Uterus (tissue), 2 donors: ENCODE measurements around the gene TUBA4A.
"Not testable (repeated sequence)": the region's sequence is repeated elsewhere in the genome, so short reads cannot be mapped to it uniquely, and the experiment has no call there.

ENCODE experiments used
- POLR2A ChIP-seq, 2 donors: fragments of 450-650 bp; IDR thresholded peaks; one replicate each; pipeline ENCODE4 v1.6.1; 2016; ENCODE audit warnings: antibody characterized with exemption in 2 of 2, mild to moderate bottlenecking in 1 of 2, moderate library complexity in 1 of 2
- TF ChIP-seq, protein P1 (sequence below), 4 experiments: fragments of 200-600 bp in 2 of 4; fragments of 450-650 bp in 2 of 4; sonication (generic) in 2 of 4; IDR thresholded peaks; one replicate each; pipeline ENCODE4 v1.5.1; 2016 to 2019; ENCODE audit warnings: antibody characterized with exemption in 4 of 4, mild to moderate bottlenecking in 2 of 4, moderate library complexity in 1 of 4

DNA sequence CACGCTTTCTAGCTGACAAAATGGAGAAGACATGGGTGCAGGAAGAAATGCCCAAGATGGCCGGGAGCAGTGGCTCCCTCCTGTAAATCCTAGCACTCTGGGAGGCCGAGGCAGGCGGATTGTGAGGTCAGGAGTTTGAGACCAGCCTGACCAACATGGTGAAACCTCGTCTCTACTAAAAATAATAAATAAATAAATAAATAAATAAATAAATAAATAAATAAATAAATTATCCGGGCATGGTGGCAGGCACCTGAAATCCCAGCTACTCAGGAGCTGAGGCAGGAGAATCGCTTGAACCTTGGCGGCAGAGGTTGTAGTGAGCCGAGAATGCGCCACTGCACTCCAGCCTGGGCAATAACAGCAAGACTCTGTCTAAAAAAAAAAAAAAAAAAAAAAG is 5.2 kb upstream of the TUBA4A start:
- TF ChIP-seq, protein P1, sequence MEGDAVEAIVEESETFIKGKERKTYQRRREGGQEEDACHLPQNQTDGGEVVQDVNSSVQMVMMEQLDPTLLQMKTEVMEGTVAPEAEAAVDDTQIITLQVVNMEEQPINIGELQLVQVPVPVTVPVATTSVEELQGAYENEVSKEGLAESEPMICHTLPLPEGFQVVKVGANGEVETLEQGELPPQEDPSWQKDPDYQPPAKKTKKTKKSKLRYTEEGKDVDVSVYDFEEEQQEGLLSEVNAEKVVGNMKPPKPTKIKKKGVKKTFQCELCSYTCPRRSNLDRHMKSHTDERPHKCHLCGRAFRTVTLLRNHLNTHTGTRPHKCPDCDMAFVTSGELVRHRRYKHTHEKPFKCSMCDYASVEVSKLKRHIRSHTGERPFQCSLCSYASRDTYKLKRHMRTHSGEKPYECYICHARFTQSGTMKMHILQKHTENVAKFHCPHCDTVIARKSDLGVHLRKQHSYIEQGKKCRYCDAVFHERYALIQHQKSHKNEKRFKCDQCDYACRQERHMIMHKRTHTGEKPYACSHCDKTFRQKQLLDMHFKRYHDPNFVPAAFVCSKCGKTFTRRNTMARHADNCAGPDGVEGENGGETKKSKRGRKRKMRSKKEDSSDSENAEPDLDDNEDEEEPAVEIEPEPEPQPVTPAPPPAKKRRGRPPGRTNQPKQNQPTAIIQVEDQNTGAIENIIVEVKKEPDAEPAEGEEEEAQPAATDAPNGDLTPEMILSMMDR (IDR thresholded peaks at IDR 0.05) = not testable (repeated sequence)
- TF ChIP-seq POLR2A (IDR thresholded peaks at IDR 0.05) = not testable (repeated sequence)
